ENCODE measurements around the gene ANKRD16.
"Not testable (repeated sequence)": the region's sequence is repeated elsewhere in the genome, so short reads cannot be mapped to it uniquely, and the experiment has no call there.

Gene ANKRD16

GRCh38 chr10:5887641-5888040 lies 2.1 kb downstream of the ANKRD16 start:
- Histone ChIP-seq H3K4me3 (ENCODE audit: low read depth, low read length) (no peak overlapping the region), H3K27ac (no peak overlapping the region), H3K9me3 (ENCODE audit: severe bottlenecking) (no peaks in the 10 kb centered on the region), H3K36me3 (no peaks in the 10 kb centered on the region; the same call in 1 of the 2 replicates), H3K27me3 (ENCODE audit: insufficient read depth, low read depth, severe bottlenecking) (no peaks in the 10 kb centered on the region)
- TF ChIP-seq, protein P1, sequence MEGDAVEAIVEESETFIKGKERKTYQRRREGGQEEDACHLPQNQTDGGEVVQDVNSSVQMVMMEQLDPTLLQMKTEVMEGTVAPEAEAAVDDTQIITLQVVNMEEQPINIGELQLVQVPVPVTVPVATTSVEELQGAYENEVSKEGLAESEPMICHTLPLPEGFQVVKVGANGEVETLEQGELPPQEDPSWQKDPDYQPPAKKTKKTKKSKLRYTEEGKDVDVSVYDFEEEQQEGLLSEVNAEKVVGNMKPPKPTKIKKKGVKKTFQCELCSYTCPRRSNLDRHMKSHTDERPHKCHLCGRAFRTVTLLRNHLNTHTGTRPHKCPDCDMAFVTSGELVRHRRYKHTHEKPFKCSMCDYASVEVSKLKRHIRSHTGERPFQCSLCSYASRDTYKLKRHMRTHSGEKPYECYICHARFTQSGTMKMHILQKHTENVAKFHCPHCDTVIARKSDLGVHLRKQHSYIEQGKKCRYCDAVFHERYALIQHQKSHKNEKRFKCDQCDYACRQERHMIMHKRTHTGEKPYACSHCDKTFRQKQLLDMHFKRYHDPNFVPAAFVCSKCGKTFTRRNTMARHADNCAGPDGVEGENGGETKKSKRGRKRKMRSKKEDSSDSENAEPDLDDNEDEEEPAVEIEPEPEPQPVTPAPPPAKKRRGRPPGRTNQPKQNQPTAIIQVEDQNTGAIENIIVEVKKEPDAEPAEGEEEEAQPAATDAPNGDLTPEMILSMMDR (IDR thresholded peaks at IDR 0.05; ENCODE audit: low read depth, low read length) = no peak
- DNase-seq = no peak

GRCh38 chr10:5887029-5887428 lies 2.7 kb downstream of the ANKRD16 start:
- no peak overlapping the region for H3K27ac ChIP-seq
- H3K27me3 ChIP-seq (ENCODE audit: insufficient read depth, low read depth, severe bottlenecking) = no peaks in the 10 kb centered on the region
- H3K4me3 ChIP-seq (ENCODE audit: low read depth, low read length) = no peak overlapping the region
- TF ChIP-seq, protein P1 (IDR thresholded peaks at IDR 0.05; ENCODE audit: low read depth, low read length) = no peak
- no peak for DNase-seq
- no peaks in the 10 kb centered on the region for H3K9me3 ChIP-seq (ENCODE audit: severe bottlenecking)
- H3K36me3 ChIP-seq = no peaks in the 10 kb centered on the region; the same call in 1 of the 2 replicates

- DNase-seq = no peak
- Histone ChIP-seq H3K9me3 (ENCODE audit: severe bottlenecking) (no peaks in the 10 kb centered on the region), H3K27me3 (ENCODE audit: insufficient read depth, low read depth, severe bottlenecking) (no peaks in the 10 kb centered on the region), H3K4me3 (ENCODE audit: low read depth, low read length) (no peak overlapping the region), H3K27ac (no peak overlapping the region), H3K36me3 (no peaks in the 10 kb centered on the region; the same call in 1 of the 2 replicates)
- TF ChIP-seq, protein P1 (IDR thresholded peaks at IDR 0.05; ENCODE audit: low read depth, low read length) = no peak
Measured at GRCh38 chr10:5885619-5886018, 4.1 kb downstream of the ANKRD16 start.

GRCh38 chr10:5882961-5883360 lies 6.7 kb downstream of the ANKRD16 start:
- Histone ChIP-seq H3K36me3 (no peaks in the 10 kb centered on the region; the same call in 1 of the 2 replicates), H3K27ac (no peak overlapping the region), H3K27me3 (ENCODE audit: insufficient read depth, low read depth, severe bottlenecking) (no peaks in the 10 kb centered on the region), H3K9me3 (ENCODE audit: severe bottlenecking) (no peaks in the 10 kb centered on the region), H3K4me3 (ENCODE audit: low read depth, low read length) (no peak overlapping the region)
- TF ChIP-seq, protein P1 (IDR thresholded peaks at IDR 0.05; ENCODE audit: low read depth, low read length) = no peak
- no peak for DNase-seq

GRCh38 chr10:5877041-5877440 lies 12.7 kb downstream of the ANKRD16 start:
- H3K4me3 ChIP-seq (ENCODE audit: low read depth, low read length); DNase-seq; H3K27ac ChIP-seq; H3K9me3 ChIP-seq (ENCODE audit: severe bottlenecking); H3K27me3 ChIP-seq (ENCODE audit: insufficient read depth, low read depth, severe bottlenecking); H3K36me3 ChIP-seq: not testable (repeated sequence)

- TF ChIP-seq, protein P1 (IDR thresholded peaks at IDR 0.05; ENCODE audit: low read depth, low read length) = no peak
- H3K36me3 ChIP-seq = no peaks in the 10 kb centered on the region; the same call in 1 of the 2 replicates
- H3K4me3 ChIP-seq (ENCODE audit: low read depth, low read length) = no peak overlapping the region
- DNase-seq = no peak
- H3K9me3 ChIP-seq (ENCODE audit: severe bottlenecking) = no peaks in the 10 kb centered on the region
- H3K27ac ChIP-seq = no peak overlapping the region
- no peaks in the 10 kb centered on the region for H3K27me3 ChIP-seq (ENCODE audit: insufficient read depth, low read depth, severe bottlenecking)
Measured at GRCh38 chr10:5876181-5876768, 13.4 kb downstream of the ANKRD16 start.
